GM12892 (cell line): ENCODE measurements around the gene LAMC2.

Source experiments
- POLR2A ChIP-seq: IDR thresholded peaks from 2 replicates; pipeline ENCODE4 v1.6.1; 2011; ENCODE audit warnings: low read depth, low read length, control low read depth
- POLR2AphosphoS5 ChIP-seq: IDR thresholded peaks from 2 replicates; pipeline ENCODE4 v1.6.1; 2011; ENCODE audit warnings: low read depth, low read length, control low read depth
- TAF1 ChIP-seq: IDR thresholded peaks from 2 replicates; pipeline ENCODE4 v1.6.1; 2011; ENCODE audit warnings: low read depth, mild to moderate bottlenecking, control low read depth, low read length, borderline replicate concordance

DNA sequence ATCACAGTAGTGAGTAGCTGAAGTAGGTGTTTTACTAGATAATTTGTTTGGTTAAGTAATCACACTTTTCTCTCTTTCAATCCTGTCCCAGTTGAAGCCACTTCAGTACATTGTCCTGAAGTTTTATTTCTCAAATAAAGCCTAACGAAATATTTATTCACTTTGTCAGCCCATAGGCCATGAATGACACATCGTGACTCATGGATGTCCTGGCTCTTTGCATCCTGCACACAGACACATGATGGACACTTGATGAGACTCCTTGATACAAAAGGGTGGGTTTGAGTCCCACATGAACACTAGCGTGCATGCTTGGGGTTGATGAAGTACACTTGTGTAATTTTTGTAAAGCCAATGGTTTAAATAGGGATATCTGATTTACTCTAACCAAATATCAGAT lies 22.7 kb upstream of the LAMC2 start:
- no peak for TF ChIP-seq POLR2A
- TF ChIP-seq TAF1 = no peak
- TF ChIP-seq POLR2AphosphoS5 = no peak
